ENCODE measurements around the gene RALGPS1. TPM values are rescaled to one million over a fixed set of nuclear protein-coding genes. Genes with fewer than 3 reads are reported as not detected.

The RALGPS1 gene
- polyA plus RNA-seq, 4 donors, result 21.1 to 28.1 (median 24.0) TPM

DNA sequence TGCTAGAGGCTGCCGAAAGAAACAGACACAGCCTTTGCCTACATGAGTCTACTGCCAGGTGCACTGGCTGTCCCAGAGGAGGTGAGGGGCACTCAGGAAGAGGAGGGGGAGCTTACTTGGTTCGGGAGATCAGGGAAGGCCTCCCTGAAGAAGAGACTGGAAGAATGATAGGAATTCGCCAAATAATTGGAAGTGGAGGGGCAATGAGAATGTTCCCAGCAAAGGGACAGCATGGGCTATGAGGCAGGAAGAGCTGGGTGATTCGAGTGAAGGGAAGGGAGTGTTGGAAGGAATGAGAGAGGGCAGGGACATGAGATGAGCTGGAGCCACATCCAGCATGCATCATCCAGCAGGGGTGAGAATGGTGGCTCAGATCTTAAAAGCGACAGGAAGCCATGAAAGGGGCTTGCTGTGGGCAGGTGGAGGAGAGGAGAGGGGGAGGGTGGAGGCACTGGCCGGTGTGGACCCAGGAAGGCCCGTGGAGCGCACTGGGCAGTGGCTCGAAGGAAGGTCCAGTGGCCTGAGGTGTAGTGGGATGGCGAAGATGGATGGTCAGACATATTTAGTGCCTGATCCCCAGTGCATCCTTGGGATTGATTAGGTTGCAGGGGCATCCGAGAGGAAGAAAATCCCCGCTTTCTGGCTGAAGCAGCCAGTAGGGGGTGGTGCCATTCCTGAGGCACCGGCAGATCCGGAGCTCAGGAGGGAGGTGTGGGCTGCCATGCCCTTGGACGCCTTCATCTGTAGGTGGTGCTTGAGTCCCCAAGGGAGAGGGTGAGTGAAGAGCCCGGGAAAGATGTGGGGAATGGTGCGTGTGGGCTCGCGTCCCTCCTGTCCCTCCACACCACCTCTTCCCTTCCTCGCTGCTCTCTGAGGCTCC, 296.5 kb downstream of the RALGPS1 start:
- no peak for DNase-seq (ENCODE audit: low read depth in 4 of 4, low spot score in 3 of 4)

DNA sequence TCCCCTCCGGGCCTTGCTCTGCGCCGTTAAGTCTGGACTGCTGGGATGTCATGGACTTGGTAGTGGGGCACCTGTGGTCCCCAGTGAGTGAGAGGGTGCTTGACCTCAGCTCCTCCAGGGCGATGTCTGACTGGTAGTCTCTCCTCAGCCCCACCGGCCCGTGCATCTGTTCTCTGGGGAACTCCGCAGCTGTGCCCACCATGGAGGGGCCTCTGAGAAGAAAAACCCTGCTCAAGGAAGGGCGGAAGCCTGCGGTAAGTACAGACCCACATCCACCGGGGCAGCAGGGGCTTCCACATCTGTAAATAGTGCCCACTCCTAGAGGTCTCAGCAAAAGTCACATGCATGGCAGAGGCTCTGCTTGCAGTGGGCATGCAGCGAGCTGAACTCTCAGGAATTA, 297.4 kb downstream of the RALGPS1 start:
- no peak for DNase-seq (ENCODE audit: low read depth in 4 of 4, low spot score in 3 of 4)

DNA sequence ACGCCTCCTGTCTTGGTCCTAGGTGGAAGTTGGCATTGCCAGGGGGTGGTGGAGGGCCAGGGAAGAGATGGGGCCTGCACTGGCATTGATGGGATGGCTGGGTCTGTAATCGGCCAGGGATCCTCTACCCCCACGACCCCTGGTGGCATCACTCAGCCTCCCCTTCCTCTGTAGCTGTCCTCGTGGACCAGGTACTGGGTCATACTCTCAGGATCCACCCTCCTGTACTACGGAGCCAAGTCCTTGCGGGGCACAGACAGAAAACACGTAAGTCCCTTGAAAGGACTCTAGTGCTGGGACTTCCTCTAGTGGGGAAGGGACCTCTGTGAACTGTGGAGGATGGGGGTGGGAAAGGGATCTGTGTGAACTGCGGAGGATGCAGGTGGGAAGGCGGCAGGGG, 297.9 kb downstream of the RALGPS1 start:
- no peak for DNase-seq (ENCODE audit: low read depth in 4 of 4, low spot score in 3 of 4)

DNA sequence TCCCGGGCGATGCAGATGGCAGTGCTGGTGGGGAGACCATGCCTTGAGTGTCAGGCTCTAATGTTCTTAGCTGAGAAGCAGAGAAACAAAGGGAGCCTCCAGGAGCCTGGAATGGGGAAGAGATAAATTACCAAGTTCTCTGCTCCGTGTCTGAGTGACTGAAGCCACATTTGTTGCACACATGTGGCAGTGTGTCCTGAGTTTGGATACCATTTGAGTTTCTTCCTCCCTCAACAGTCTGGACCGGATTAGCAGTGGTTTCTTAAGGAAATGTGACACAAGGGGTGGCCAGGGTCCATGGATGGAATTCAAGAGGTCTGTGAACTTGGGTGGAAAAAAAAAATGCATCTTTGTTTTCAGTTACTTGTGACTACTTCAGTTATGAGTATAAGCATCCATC, 299.3 kb downstream of the RALGPS1 start:
- DNase-seq (ENCODE audit: low read depth in 4 of 4, low spot score in 3 of 4), result no peak

DNA sequence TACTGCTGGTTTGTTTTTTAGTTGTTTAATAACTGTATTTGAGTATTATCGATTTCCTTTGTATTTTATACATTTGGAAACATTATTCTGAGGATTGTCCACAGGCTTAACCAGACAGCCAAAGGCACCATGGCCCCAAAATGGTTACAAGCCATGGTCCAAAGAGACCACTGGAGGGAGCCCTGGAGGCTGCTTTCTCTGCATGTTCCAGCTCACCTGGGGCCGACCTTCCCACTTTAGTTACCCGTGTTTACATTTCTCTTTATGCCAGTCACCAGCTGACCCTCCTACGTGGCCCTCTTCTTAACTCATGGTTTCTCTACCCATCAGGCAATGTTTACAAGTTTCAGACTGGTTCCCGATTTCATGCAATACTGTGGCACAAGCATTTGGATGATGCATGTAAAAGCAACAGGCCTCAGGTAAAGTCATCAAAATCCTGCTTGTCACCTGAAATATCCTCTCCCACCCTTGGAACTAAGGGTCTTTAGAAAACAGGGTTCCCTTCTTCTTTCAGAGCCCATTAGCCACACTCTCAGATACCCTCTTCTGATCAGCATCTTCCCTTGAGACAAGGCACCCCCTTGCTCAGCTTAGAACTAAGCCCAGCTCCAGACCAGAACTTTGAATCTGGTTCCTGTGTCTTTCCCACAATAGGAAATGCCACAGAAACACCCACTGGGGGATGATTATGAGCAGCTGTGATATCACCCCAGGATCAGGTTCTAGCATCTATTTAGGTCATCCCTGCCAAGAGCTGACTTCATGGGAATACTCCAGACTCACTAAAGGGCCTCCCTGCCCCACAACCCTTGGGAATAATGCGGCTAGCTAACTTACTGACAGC, 300.1 kb downstream of the RALGPS1 start:
- peak in 3 of 4 donors; percentile 35 to 44 (median 38) for DNase-seq (ENCODE audit: low read depth in 4 of 4, low spot score in 3 of 4)

DNA sequence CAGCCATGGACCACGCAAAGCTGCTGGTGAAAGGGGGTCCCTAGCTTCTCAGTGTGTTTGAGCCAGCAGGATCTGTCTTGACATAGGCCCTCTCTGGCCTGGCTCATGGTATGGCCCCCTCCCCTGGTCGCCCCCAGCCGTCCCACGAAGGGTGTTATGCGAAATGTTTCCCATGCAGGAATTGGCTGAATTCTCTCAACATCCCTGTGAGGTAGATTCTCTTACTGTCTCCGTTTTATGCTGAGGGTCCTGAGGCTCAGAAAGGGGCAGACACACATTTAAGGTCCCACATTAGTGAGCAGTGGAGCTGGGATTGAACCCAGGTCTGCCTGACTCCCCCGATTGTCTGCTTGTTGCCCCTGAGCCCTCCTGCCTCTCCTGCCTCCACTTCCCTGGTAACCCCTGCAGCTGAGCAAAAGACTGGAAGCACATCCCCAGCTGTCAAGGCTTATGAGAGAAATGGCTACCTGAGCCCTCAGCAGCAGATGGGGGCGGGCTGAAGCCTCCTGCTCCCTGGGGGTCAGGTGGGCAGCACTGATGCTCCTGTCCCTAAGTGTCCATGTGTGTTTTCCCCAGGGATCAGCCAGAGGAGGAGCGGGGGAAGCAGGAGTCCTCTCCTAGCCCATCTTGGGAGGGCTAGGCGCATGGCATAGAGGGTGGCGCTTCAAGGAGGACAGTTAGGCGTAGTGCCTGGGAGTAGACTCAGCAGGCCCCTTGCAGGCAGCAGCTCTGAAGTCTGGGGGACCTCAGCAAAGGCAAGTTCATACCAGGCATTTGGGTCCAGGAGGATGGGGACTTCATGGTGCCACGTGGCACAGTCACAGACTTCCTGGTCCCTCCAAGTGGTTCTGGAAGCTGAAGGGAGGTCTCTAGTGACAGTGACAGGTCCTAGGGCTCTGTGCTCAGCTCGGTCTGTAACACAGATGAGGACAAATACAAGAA, 301.0 kb downstream of the RALGPS1 start:
- DNase-seq (ENCODE audit: low read depth in 4 of 4, low spot score in 3 of 4), result no peak

DNA sequence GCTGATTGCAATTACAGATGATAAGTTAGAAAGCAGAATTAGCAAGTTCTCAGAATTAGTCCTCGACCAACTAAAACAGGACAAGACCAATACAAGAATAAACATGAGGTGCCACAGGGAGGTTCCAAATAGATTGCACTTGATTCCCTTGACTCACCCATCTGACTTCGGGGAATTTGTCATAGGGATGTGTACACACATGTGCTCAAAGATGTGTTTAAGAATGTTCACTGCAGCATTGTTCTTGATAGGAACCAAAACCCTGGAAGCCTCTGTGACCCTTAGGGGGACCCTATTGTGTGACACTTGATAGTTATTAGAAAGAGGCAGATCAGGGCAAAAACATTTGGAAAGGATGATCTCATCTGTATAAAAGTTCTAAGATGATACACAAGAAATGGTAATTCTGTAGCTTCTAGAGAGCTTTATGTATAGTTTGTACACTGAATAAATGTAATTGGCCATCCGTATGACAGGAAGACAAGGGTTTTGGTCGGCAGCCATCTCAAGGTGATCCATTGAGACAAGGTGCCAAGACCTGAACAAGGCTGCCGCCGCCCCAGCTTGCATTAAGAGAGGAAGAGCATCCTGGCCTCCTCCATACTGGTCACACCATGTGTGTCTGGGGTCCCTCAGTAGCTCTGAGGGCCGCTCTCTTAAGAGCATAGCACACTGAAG, 301.8 kb downstream of the RALGPS1 start:
- DNase-seq (ENCODE audit: low read depth in 4 of 4, low spot score in 3 of 4), result no peak

DNA sequence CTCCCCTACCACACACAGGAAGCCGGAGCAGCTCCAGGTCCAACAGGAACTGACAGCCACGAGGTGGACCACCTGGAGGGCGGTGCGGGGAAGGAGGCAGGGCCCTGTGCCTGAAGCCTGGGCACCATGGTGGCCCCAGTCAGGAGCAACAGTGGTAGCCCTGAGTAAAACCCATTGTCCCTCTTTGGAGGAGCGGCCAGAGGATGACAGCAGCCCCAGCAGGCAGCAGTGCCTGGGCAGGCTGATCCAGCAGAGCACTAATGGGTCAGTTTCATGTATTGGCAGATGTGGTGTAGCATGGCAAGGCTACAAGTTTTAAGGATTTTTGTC, 302.3 kb downstream of the RALGPS1 start:
- no peak for DNase-seq (ENCODE audit: low read depth in 4 of 4, low spot score in 3 of 4)

DNA sequence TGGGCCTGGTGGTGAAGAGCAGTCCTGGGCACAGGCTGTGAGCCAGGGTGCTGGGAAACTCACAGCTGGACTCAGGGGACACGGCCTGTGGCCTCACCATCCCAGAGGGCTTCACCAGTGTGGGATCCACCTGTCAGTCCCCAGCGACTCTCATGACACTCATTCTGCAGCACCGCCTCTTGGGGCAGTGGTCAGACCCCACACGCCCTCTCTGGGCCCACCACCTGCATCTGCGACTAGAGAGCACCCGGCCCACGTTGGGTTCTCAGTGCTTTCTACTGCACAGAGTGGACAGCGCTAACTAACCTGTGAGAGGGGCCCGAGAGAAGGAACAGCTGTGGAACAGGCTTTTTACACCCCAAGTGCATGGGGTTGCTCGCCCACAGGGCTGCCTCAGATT, 304.2 kb downstream of the RALGPS1 start:
- DNase-seq (ENCODE audit: low read depth in 4 of 4, low spot score in 3 of 4), result no peak

DNA sequence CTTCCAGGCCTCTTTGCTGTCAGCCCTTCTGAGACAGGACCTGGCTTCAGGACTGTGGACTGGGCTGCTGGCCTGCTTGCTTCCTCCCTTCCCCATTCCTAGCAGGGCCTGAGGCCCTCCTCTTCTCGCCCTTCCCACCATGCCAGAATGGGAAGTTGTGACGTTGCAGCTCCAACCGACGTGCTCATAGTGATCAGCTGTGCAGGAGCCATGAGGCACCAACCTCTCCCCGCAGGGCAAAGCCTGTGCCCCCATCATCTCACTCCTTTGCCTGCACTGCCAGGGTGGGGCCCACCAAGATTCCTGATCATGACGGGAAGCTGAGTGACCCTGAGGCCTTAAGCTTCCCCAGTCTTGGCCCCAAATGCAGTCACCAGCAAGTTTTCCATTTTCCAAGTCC, 304.9 kb downstream of the RALGPS1 start:
- DNase-seq (ENCODE audit: low read depth in 4 of 4, low spot score in 3 of 4), result no peak

DNA sequence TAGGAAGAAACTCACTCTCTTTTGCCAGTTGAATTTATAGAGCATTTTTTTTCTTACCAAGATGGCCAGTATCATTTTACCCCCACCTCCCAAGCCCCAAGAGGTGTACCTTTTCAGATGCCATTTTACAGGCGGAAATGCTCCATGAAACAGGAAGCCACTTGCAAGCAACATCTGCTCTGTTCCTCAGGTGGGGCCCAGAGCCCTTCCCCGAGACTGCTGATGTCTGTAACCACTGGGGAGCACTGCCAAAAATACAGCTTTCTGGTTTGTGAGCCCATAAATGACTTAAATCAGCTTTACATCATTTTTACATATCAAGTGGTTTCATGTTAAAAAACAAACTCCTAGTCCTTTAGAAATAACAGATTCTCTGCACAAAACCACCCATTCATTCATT, 307.1 kb downstream of the RALGPS1 start:
- no peak for DNase-seq (ENCODE audit: low read depth in 4 of 4, low spot score in 3 of 4)

DNA sequence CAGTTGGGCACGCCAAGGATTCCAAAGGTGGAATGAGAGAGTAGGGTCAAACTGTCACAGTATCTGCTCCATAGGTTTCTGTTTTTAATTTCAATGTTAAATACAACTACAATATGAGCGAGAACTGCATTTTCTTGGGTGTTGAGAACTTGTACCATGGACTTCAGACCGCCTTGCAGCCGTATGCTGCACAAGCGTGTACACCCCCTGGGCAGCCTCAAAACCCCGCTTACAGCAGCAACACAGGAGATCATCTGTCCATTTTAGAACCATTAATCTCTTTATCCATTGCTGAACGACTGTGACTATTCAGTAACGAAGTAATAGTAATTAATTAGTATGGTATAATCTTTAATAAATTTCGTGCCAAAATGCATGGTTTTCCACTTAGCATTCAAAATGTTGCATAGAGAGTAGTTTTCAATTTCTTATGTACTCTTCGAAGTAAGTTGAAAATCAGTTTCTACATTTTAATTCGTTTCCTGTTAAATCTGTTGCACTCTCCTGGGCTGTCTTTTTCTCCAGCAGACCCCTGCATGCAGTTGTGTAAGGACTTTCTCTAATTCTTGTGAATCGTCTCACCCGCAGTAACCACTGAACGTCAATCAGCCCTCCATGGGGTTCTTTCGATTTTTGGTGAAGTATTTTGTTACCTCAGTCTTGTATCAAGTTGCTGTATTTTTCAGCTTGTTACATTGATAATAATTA, 308.0 kb downstream of the RALGPS1 start:
- DNase-seq (ENCODE audit: low read depth in 4 of 4, low spot score in 3 of 4), result no peak

DNA sequence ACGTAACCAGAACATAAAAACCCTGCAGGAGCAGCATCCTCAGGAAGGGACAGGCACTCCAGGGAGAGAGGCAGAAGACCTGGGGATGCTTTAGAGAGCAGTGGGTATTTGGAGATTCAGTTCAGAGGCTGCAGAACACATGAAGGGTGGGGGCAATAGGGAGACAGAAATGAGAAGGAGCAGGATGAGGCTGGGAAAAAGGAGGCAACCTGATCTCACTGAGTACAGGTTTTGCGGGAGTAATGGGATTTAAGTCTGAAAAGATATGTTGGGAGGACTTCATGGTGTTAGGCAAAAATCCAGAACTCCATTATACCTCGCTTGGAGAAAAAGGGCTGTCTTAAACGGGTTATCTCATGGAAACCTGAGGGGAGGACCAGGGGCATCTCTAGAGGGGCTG, 308.7 kb downstream of the RALGPS1 start:
- no peak for DNase-seq (ENCODE audit: low read depth in 4 of 4, low spot score in 3 of 4)

DNA sequence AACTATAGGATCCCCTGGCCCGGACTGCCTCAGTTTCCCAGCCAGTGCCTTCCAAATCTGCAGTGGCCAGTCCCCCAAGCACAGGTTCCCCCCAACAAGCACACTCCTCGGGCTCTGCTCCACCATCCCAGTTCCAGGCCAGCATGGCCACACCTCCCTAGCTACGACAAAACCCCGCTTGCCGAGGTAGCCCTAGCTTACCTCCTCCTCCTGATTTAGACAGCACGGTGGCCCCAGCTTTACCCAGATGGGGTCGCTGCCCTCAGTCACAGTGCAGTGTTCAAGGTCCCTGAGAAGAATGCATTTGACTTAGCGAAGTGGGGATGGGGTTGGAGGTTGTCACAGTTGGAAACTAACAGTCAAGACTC, 309.2 kb downstream of the RALGPS1 start:
- DNase-seq (ENCODE audit: low read depth in 4 of 4, low spot score in 3 of 4), result no peak

DNA sequence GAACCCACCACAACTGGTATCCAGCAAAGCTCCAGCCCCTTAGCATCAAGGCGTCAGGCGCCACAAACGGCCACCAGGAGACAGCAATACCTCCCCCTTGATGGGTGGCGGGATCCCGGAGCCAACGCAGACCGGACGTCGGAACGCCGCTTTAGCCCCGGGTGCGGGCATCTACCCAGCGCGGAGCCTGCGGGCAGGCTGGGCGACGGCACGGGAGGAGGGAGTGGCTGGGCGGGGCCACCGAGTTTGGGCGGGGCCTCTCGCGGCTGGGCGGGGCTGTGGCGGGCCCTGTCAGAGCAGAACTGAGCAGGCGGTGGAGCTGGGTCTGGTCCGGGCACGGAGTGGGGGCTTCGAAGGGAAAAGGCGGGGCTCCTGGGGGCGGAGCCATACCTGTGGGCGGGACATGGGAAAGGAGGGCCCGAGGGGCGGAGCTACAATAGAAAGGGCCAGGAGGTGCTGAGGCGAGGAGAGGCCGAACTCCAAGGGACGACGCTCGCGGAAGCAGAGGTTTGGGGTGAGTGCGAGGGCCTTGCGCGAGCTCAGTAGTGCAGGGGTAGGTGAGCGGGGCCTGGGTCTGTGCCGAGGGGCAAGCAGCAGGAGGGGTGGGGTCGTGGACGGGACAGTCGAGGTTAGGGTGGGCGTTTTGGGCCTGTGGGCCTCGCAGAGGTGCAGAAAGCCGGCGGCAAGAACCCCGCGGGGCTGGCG, 309.7 kb downstream of the RALGPS1 start:
- peak; percentile 71 to 80 (median 79) for DNase-seq (ENCODE audit: low read depth in 4 of 4, low spot score in 3 of 4)

DNA sequence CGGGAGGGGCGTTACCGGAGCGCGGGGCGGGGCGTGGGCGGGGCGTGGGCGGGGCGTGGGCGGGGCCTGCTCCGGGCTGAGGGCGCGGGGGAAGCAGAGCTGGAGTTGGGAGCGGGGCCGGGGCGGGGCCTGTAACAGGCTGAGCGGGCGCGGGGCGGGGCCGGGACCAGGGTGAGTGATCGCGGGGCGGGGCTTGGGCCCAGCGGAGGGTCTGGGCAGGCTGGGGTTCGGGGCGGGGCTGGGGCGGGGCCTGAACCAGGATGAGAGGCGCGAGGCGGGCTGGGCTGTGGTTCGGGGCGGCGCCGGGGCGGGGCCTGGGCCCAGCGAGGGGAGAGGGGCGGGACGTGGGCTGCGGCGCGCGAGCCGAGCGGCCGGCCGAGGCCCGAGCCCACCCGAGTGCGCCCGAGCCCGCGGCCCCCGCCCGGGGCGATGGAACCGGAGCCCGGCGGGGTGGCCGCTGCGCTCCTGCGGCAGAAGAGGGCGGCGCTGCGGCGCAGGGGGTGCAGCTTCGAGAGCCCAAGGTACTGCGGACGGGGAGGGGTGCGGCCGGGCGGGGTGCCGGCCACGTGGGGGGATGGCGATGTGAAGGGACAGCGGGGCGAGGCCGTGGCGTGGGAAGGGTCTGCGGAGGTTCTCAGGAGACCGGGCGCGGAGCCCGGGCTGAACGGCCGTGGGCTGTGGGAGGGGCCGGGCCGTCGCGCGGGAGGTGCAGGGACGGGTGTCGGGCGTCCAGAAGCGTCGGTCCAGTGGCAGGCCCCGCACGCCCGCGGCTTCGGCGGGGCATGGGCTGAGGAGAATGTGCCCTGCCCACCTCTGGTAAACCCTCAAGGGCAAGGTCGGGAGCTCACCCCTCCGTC, 310.5 kb downstream of the RALGPS1 start:
- peak; percentile 82 to 87 (median 84) for DNase-seq (ENCODE audit: low read depth in 4 of 4, low spot score in 3 of 4)

DNA sequence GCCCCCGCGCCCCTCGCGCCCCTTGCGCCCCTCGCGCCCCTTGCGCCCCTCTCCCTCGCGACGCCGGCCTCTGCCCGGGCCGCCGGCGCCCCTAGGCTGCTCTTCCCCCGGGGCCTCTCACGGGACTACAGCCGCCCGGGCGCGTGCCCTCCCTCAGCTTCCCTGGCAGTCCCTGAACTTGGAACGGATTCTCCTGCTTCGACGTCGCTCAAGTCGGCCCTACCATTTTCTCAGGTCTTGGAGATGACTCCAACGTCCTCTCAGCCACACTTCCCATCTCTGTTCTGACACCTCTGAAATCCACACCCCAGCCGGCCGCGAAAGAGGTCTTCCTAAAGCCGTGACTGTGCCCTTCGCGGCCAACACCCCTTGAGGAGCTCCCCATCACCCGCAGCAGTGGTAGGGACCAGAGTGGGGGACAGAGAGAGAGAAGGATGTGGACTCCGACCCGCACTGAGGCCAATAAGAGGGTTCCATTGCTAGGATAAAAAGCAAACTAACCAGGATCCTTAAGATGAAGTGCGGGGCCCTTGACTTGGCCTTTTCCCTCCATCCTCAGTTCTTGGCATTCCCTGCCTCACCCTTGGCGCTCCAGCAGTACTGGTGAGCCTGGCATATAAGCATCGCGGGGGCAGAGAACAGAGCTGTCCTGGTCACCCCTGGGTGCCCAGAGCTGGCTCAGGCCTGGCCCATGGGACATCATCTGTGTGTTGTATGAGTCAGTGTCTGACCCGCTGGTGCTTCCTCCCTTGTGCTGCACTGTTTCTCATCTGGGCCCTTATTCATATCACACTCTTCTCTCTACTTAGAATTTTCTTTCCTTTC, 311.4 kb downstream of the RALGPS1 start:
- no peak for DNase-seq (ENCODE audit: low read depth in 4 of 4, low spot score in 3 of 4)

All from right renal pelvis (tissue), 4 donors.